Heart left ventricle (tissue), 13 donors: ENCODE results near the gene FAM161A.

Experiments used
- CTCF ChIP-seq, 12 donors: fragments of 200-600 bp; sonication (generic) in 4 of 12; IDR thresholded peaks; one replicate each; pipeline versions ENCODE4 v1.5.0 to v1.8.0; 2018 to 2022; ENCODE audit warnings: antibody characterized with exemption in 12 of 12, mild to moderate bottlenecking in 5 of 12
- POLR2A ChIP-seq, 2 donors: fragments of 450-650 bp; IDR thresholded peaks; one replicate each; pipeline ENCODE4 v1.6.1; 2017; ENCODE audit warnings: antibody characterized with exemption in 2 of 2, mild to moderate bottlenecking in 2 of 2, moderate library complexity in 2 of 2
- donor health status: ischemic (EF 13 %, LVEDD 7.1; RV severe dilation, severe dysfunction).
- donor health status: DM: no; HTN: yes; CAD: no.
- donor health status: DM: no; HTN: no; CAD: no.
- donor health status: ischemic (EF 25% LVEDD 6.9; RV normal size, moderate dysfunction).
- donor health status: ischemic (EF 25% LVEDD 5.7; RV mildly dilated, moderate dysfunction).
- donor health status: ischemic (EF 35%, LVEDD 5.7; RV mildly dilated, moderate dysfunction).
- donor health status: nonischemic (EF 11% LVEDD 7.7; RV severe dilation, severe dysfunction).
- donor health status: DM: yes; HTN: yes; CAD: no.
- donor health status: PGD.
- donor health status: ischemic (EF 29% LVEDD 5.4; RV normal size, mild dysfunction).
- donor health status: nonischemic (EF 23%, LVEDD 6.1; RV moderate dilation, normal function).

DNA sequence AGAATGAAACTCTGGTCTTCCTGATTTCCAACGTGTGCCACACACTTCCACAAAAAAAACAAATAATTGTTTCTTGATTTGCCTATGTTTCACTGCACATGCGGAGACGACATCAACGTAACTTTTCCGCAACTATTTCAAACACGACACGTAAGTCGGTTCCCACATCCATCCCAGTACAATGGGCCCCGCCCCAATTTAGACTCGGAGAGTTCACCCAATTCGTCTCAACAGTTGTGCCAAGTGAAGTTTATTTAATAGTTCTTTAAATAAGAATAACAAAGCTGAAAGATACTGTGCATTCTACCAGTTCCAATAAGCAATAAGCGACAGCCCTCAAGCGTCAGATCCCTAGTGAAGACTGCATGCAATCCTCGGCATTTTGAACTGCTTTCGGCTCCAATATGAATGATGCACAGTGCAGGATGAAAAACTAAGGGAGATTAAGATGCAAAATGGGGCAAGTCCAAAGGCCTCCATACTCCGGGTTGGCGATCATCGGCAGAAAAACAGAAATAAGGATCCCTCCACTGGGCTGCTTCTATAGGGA lies 33.9 kb upstream of the FAM161A start:
- no peak for TF ChIP-seq CTCF (IDR thresholded peaks at IDR 0.05)
- no peak for TF ChIP-seq POLR2A (IDR thresholded peaks at IDR 0.05)
